ENCODE data around the gene PPIB. TPM values are rescaled to one million over a fixed set of nuclear protein-coding genes. Genes with fewer than 3 reads are reported as not detected.
"Not testable (repeated sequence)": the region's sequence is repeated elsewhere in the genome, so short reads cannot be mapped to it uniquely, and the experiment has no call there.

PPIB gene
- polyA plus RNA-seq, 5 donors: 475 to 712 (median 538) TPM

GRCh38 chr15:64144192-64144564, 18.6 kb downstream of the PPIB start:
- no peak for DNase-seq

- DNase-seq: no peak
These were observed 19.5 kb downstream of the PPIB start for GRCh38 chr15:64143276-64143675.

GRCh38 chr15:64141798-64142512, 20.9 kb downstream of the PPIB start:
- no peak for DNase-seq

GRCh38 chr15:64138331-64138941, 24.4 kb downstream of the PPIB start:
- DNase-seq: no peak

GRCh38 chr15:64137226-64137833, 25.5 kb downstream of the PPIB start:
- DNase-seq: no peak

- DNase-seq: no peak
These were observed 26.5 kb downstream of the PPIB start for GRCh38 chr15:64136347-64136746.

- DNase-seq: no peak
These were observed 28.4 kb downstream of the PPIB start for GRCh38 chr15:64134345-64134829.

- no peak for DNase-seq
These were observed 29.0 kb downstream of the PPIB start for GRCh38 chr15:64133623-64134344.

GRCh38 chr15:64132217-64132616, 30.6 kb downstream of the PPIB start:
- no peak for DNase-seq

GRCh38 chr15:64131547-64131946, 31.3 kb downstream of the PPIB start:
- DNase-seq: no peak

- DNase-seq: no peak
These were observed 32.7 kb downstream of the PPIB start for GRCh38 chr15:64130159-64130558.

GRCh38 chr15:64127521-64128270, 35.1 kb downstream of the PPIB start:
- no peak for DNase-seq

- no peak for DNase-seq
These were observed 36.8 kb downstream of the PPIB start for GRCh38 chr15:64125978-64126377.

GRCh38 chr15:64122936-64123351, 39.9 kb downstream of the PPIB start:
- no peak for DNase-seq

- DNase-seq: no peak
These were observed 40.4 kb downstream of the PPIB start for GRCh38 chr15:64122444-64122843.

GRCh38 chr15:64121614-64122013, 41.2 kb downstream of the PPIB start:
- DNase-seq: no peak

GRCh38 chr15:64120322-64120721, 42.5 kb downstream of the PPIB start:
- DNase-seq: not testable (repeated sequence)

- DNase-seq: no peak
These were observed 44.9 kb downstream of the PPIB start for GRCh38 chr15:64117759-64118487.

- DNase-seq: no peak
These were observed 49.9 kb downstream of the PPIB start for GRCh38 chr15:64112904-64113303.

- DNase-seq: no peak
These were observed 50.6 kb downstream of the PPIB start for GRCh38 chr15:64112073-64112772.

Data from right lung (tissue), 5 donors.